Measurements from ENCODE around the gene NBL1.

The NBL1 gene

GRCh38 chr1:19643602-19644394 lies at the start of gene NBL1:
Gene NBL1 (plus strand): TSS chr1:19644311. CDS start chr1:19655031, 10,720 bp downstream.
- no peak for DNase-seq (ENCODE audit: low spot score)

- no peak for DNase-seq (ENCODE audit: low spot score)
Measured at GRCh38 chr1:19596065-19596713, 47.9 kb upstream of the NBL1 start.

GRCh38 chr1:19596714-19597495 lies 47.2 kb upstream of the NBL1 start:
- peak; percentile 93 for DNase-seq (ENCODE audit: low spot score)

GRCh38 chr1:19597496-19598309 lies 46.4 kb upstream of the NBL1 start:
- peak; percentile 39 for DNase-seq (ENCODE audit: low spot score)

GRCh38 chr1:19599810-19600209 lies 44.3 kb upstream of the NBL1 start:
- DNase-seq (ENCODE audit: low spot score): no peak

- DNase-seq (ENCODE audit: low spot score): no peak
Measured at GRCh38 chr1:19602486-19602885, 41.6 kb upstream of the NBL1 start.

GRCh38 chr1:19605967-19606366 lies 38.1 kb upstream of the NBL1 start:
- DNase-seq (ENCODE audit: low spot score): no peak

GRCh38 chr1:19606817-19607642 lies 37.1 kb upstream of the NBL1 start:
- DNase-seq (ENCODE audit: low spot score): no peak

GRCh38 chr1:19608232-19608631 lies 35.9 kb upstream of the NBL1 start:
- no peak for DNase-seq (ENCODE audit: low spot score)

GRCh38 chr1:19610282-19610981 lies 33.7 kb upstream of the NBL1 start:
- DNase-seq (ENCODE audit: low spot score): no peak

GRCh38 chr1:19612530-19612929 lies 31.6 kb upstream of the NBL1 start:
- DNase-seq (ENCODE audit: low spot score): no peak

- no peak for DNase-seq (ENCODE audit: low spot score)
Measured at GRCh38 chr1:19613171-19613703, 30.9 kb upstream of the NBL1 start.

GRCh38 chr1:19615438-19615837 lies 28.7 kb upstream of the NBL1 start:
- no peak for DNase-seq (ENCODE audit: low spot score)

- no peak for DNase-seq (ENCODE audit: low spot score)
Measured at GRCh38 chr1:19616489-19616888, 27.6 kb upstream of the NBL1 start.

GRCh38 chr1:19617376-19617775 lies 26.7 kb upstream of the NBL1 start:
- no peak for DNase-seq (ENCODE audit: low spot score)

GRCh38 chr1:19618428-19618827 lies 25.7 kb upstream of the NBL1 start:
- no peak for DNase-seq (ENCODE audit: low spot score)

GRCh38 chr1:19619697-19620384 lies 24.3 kb upstream of the NBL1 start:
- no peak for DNase-seq (ENCODE audit: low spot score)

GRCh38 chr1:19620786-19621185 lies 23.3 kb upstream of the NBL1 start:
- no peak for DNase-seq (ENCODE audit: low spot score)

- no peak for DNase-seq (ENCODE audit: low spot score)
Measured at GRCh38 chr1:19621274-19621950, 22.7 kb upstream of the NBL1 start.

All from hematopoietic multipotent progenitor cell treated with erythropoietin and hydrocortisone succinate and interleukin-3 and kit ligand, for 17 days (in vitro differentiated cells).